Endothelial cell of umbilical vein (primary cell): ENCODE measurements around the gene ITPKB. TPM values are rescaled to one million over a fixed set of nuclear protein-coding genes. Genes with fewer than 3 reads are reported as not detected.

Experiments used
- BruUV-seq: library from RNA; stranded (reverse); fragments of 400-500 nt; replicated peaks from 2 replicates; lab custom pipeline; 2021; lab: Mats Ljungman, UMichigan
- CTCF ChIA-PET: fragments of 300-600, 350-600 bp; sonication (Branson Sonifier 250); formaldehyde crosslinking; loops from one replicate; lab custom pipeline; 2021; ENCODE audit warnings: antibody characterized with exemption, inconsistent platforms; lab: Charles Lee
- POLR2A ChIA-PET: fragments of 300-600, 350-600 bp; sonication (Branson Sonifier 250); formaldehyde crosslinking; loops from one replicate; lab custom pipeline; 2021; ENCODE audit warnings: antibody characterized with exemption, inconsistent platforms; lab: Charles Lee
- DNase-seq: peaks from one replicate; pipeline ENCODE4 v3.0.0-alpha.2; 2011; ENCODE audit warnings: low read depth, low spot score
- FAIRE-seq: peaks from 2 replicates; lab custom pipeline; 2011; peaks lifted over from hg19 to GRCh38; lab: Jason Lieb, UNC
- H2AFZ ChIP-seq: 2 replicates; pipeline ENCODE4 v1.6.0; 2012; ENCODE audit warnings: low read depth, low read length, control low read depth, inconsistent platforms
- H3K27ac ChIP-seq: 2 replicates; pipeline ENCODE4 v1.5.1; 2011; ENCODE audit warnings: low read depth, mild to moderate bottlenecking, control low read depth, low read length, moderate library complexity; ENCODE audit not compliant: insufficient read depth
- H3K27me3 ChIP-seq, 2 experiments: 2 replicates each; pipeline versions ENCODE4 v1.6.0 to v1.6.1; 2011; ENCODE audit warnings: low read length in 2 of 2, mixed read lengths in 1 of 2; ENCODE audit not compliant: control insufficient read depth in 2 of 2, insufficient read depth in 2 of 2
- H3K36me3 ChIP-seq, 2 experiments: 2 replicates in 1 of 2; 3 replicates in 1 of 2; pipeline ENCODE4 v1.5.1; 2011; ENCODE audit warnings: low read length in 2 of 2, mild to moderate bottlenecking in 1 of 2, moderate library complexity in 1 of 2; ENCODE audit not compliant: control insufficient read depth in 2 of 2, insufficient read depth in 2 of 2; ENCODE audit errors: extremely low read depth in 1 of 2
- H3K4me1 ChIP-seq: 3 replicates; pipeline ENCODE4 v1.5.1; 2011; ENCODE audit warnings: mild to moderate bottlenecking, low read length; ENCODE audit not compliant: control insufficient read depth, insufficient read depth; ENCODE audit errors: extremely low read depth
- H3K4me2 ChIP-seq: 2 replicates; pipeline ENCODE4 v1.6.1; 2011; ENCODE audit warnings: low read length, control low read depth, mixed read lengths; ENCODE audit not compliant: insufficient read depth
- H3K4me3 ChIP-seq, 3 experiments: fragments of 200-600 bp in 1 of 3; sonication (generic), shearing (Covaris generic) in 1 of 3; replicated peaks in 1 of 3; 2 replicates each; pipeline ENCODE4 v1.5.1; 2011 to 2016; ENCODE audit warnings: control low read depth in 3 of 3, low read length in 3 of 3, mild to moderate bottlenecking in 2 of 3, inconsistent platforms in 1 of 3, low read depth in 1 of 3, moderate library complexity in 1 of 3; ENCODE audit not compliant: insufficient read depth in 1 of 3
- H3K79me2 ChIP-seq: 2 replicates; pipeline ENCODE4 v1.6.0; 2012; ENCODE audit warnings: low read length, inconsistent platforms; ENCODE audit not compliant: control insufficient read depth, insufficient read depth
- H3K9ac ChIP-seq: replicated peaks from 2 replicates; pipeline ENCODE3; 2011; ENCODE audit warnings: low read length, control low read depth; ENCODE audit not compliant: insufficient read depth; ENCODE audit errors: extremely low read depth
- H3K9me1 ChIP-seq: replicated peaks from 3 replicates; pipeline ENCODE4 v1.6.0; 2011; ENCODE audit warnings: mild to moderate bottlenecking, low read length; ENCODE audit not compliant: control insufficient read depth, insufficient read depth; ENCODE audit errors: extremely low read depth
- H3K9me3 ChIP-seq: replicated peaks from 2 replicates; pipeline ENCODE4 v1.5.1; 2012; ENCODE audit warnings: low read length, inconsistent platforms; ENCODE audit not compliant: control insufficient read depth, insufficient read depth
- H4K20me1 ChIP-seq: replicated peaks from 2 replicates; pipeline ENCODE3; 2011; ENCODE audit warnings: mild to moderate bottlenecking, low read length; ENCODE audit not compliant: control insufficient read depth, insufficient read depth; ENCODE audit errors: extremely low read depth
- CTCF ChIP-seq, 2 donors: IDR thresholded peaks; 1 replicate in 1 of 2; 2 replicates in 1 of 2; pipeline ENCODE4 v1.5.1; 2011; ENCODE audit warnings: low read length in 2 of 2, mild to moderate bottlenecking in 2 of 2, moderate library complexity in 2 of 2, control low read depth in 1 of 2, inconsistent platforms in 1 of 2, low read depth in 1 of 2; ENCODE audit not compliant: insufficient read depth in 1 of 2; ENCODE audit errors: extremely low read depth in 1 of 2
- EZH2 ChIP-seq: IDR thresholded peaks from 2 replicates; pipeline ENCODE4 v1.6.1; 2012; ENCODE audit warnings: borderline replicate concordance, low read depth, mild to moderate bottlenecking, moderate library complexity, low read length, inconsistent platforms; ENCODE audit not compliant: severe bottlenecking
- FOS ChIP-seq: IDR thresholded peaks from 2 replicates; pipeline ENCODE4 v1.6.1; 2011; ENCODE audit warnings: mild to moderate bottlenecking, low read length, moderate library complexity, borderline replicate concordance; ENCODE audit not compliant: insufficient read depth
- GATA2 ChIP-seq: IDR thresholded peaks from 2 replicates; pipeline ENCODE4 v1.7.0; 2011; ENCODE audit warnings: low read depth, mild to moderate bottlenecking, moderate library complexity, mixed read lengths, low read length; ENCODE audit not compliant: insufficient read length, insufficient read depth
- JUN ChIP-seq: IDR thresholded peaks from 2 replicates; pipeline ENCODE4 v1.6.1; 2011; ENCODE audit warnings: borderline replicate concordance, low read depth; ENCODE audit not compliant: insufficient read length, insufficient read depth
- MAX ChIP-seq: IDR thresholded peaks from 2 replicates; pipeline ENCODE4 v1.6.1; 2011; ENCODE audit not compliant: insufficient read depth, insufficient read length
- MYC ChIP-seq: IDR thresholded peaks from one replicate; pipeline ENCODE4 v1.6.1; 2011; ENCODE audit warnings: mild to moderate bottlenecking, low read depth, low read length
- POLR2A ChIP-seq: IDR thresholded peaks from 2 replicates; pipeline ENCODE4 v1.6.1; 2012; ENCODE audit warnings: low read depth, mild to moderate bottlenecking, control low read depth, low read length
- POLR2AphosphoS5 ChIP-seq: IDR thresholded peaks from 2 replicates; pipeline ENCODE4 v1.6.1; 2012; ENCODE audit warnings: low read depth, mild to moderate bottlenecking, control low read depth, low read length, moderate library complexity; ENCODE audit not compliant: insufficient read depth
- dilution Hi-C: fragments of 300-500 bp; cut with MboI; formaldehyde crosslinking; loops from one replicate; pipeline ENCODE4 v1.15.0; 2019; ENCODE audit warnings: low sequenced_read_pairs; ENCODE audit not compliant: extremely low pct_ligation_motif_present
- intact Hi-C: fragments of 100-400 bp; cut with micrococcal nuclease; formaldehyde crosslinking; loops from one replicate; pipeline ENCODE4 v1.10.0; 2022
- polyA plus RNA-seq, 4 experiments: library from polyadenylated mRNA; depleted of rRNA in 3 of 4; stranded (reverse) in 3 of 4; unstranded in 1 of 4; fragments of >200 nt; gene quantifications; 2 replicates each; pipeline versions ENCODE4 v1.2.1 to v1.2.3, GENCODE V29; 2011 to 2012; ENCODE audit warnings: missing spikeins in 1 of 4
- total RNA-seq: library from RNA; stranded (reverse); gene quantifications from 2 replicates; pipeline ENCODE4 v1.2.3, GENCODE V29; 2021

ITPKB gene
- total and polyA plus RNA-seq, 2 donors (not counting 3 experiments of a cell fraction or from before 2014, with no cell fraction given), result 7.7 to 34.8 TPM

- no peak for FAIRE-seq
Measured at GRCh38 chr1:226603022-226603857, 135.8 kb downstream of the ITPKB start.

More at GRCh38 chr1:226603022-226603857, 135.8 kb downstream of the ITPKB start:
- POLR2A ChIA-PET, result no interaction called here
- TF ChIP-seq FOS (no peak), POLR2A (no peak), EZH2 (no peak), MAX (no peak), MYC (no peak), JUN (no peak), POLR2AphosphoS5 (no peak), CTCF (IDR thresholded peaks at IDR 0.05; ENCODE audit: extremely low read depth in 1 of 2, insufficient read depth in 1 of 2, low read depth in 1 of 2, low read length in 2 of 2) (no peak), GATA2 (no peak)
- Histone ChIP-seq H3K27ac (no peak overlapping the region), H3K9ac (no peak overlapping the region), H3K27me3 (peaks cover 0 to 6% of the 10 kb centered on the region in 2 experiments), H2AFZ (no peak overlapping the region), H4K20me1 (no peaks in the 10 kb centered on the region), H3K4me1 (no peaks in the 10 kb centered on the region), H3K9me1 (no peaks in the 10 kb centered on the region), H3K36me3 (no peaks in the 10 kb centered on the region), H3K4me3 (no peak overlapping the region), H3K4me2 (no peak overlapping the region), H3K79me2 (no peaks in the 10 kb centered on the region), H3K9me3 (no peaks in the 10 kb centered on the region)
- DNase-seq, result peak; percentile 46
- intact Hi-C loops, result no loop called here
- dilution Hi-C loops, result no loop called here
- BruUV-seq, result no TSS peak
- CTCF ChIA-PET, result interaction anchor here (1.3 kb wide), 1 partner anchor 10 kb away, joined by 7 read pairs; no protein-coding TSS in a partner anchor
